Keratinocyte (primary cell): ENCODE data around the gene ZNF474. TPM values are rescaled to one million over a fixed set of nuclear protein-coding genes. Genes with fewer than 3 reads are reported as not detected.

Experiments
- DNase-seq: peaks from one replicate; pipeline ENCODE4 v3.0.0-alpha.2; 2011; ENCODE audit warnings: low read depth, missing footprints, low spot score
- FAIRE-seq: peaks from 2 replicates; lab custom pipeline; 2011; peaks lifted over from hg19 to GRCh38; lab: Jason Lieb, UNC
- H2AFZ ChIP-seq: 2 replicates; pipeline ENCODE4 v1.6.0; 2012; ENCODE audit warnings: low read length, control low read depth, inconsistent platforms; ENCODE audit not compliant: control insufficient read depth
- H3K27ac ChIP-seq: 2 replicates; pipeline ENCODE4 v1.5.1; 2011; ENCODE audit warnings: low read length; ENCODE audit not compliant: control insufficient read depth, insufficient read depth
- H3K27me3 ChIP-seq: 3 replicates; pipeline ENCODE4 v1.6.0; 2011; ENCODE audit warnings: low read length; ENCODE audit not compliant: control insufficient read depth, insufficient read depth; ENCODE audit errors: extremely low read depth
- H3K36me3 ChIP-seq, 2 experiments: 2 replicates in 1 of 2; 3 replicates in 1 of 2; pipeline ENCODE4 v1.5.1; 2011; ENCODE audit warnings: low read length in 2 of 2, mild to moderate bottlenecking in 1 of 2; ENCODE audit not compliant: control insufficient read depth in 2 of 2, insufficient read depth in 2 of 2; ENCODE audit errors: extremely low read depth in 1 of 2
- H3K4me1 ChIP-seq: 3 replicates; pipeline ENCODE4 v1.5.1; 2011; ENCODE audit warnings: low read length; ENCODE audit not compliant: control insufficient read depth, insufficient read depth; ENCODE audit errors: extremely low read depth
- H3K4me2 ChIP-seq: 3 replicates; pipeline ENCODE4 v1.6.0; 2011; ENCODE audit warnings: low read depth, low read length; ENCODE audit not compliant: control insufficient read depth, insufficient read depth; ENCODE audit errors: extremely low read depth
- H3K4me3 ChIP-seq, 3 experiments: fragments of 200-600 bp in 1 of 3; sonication (generic) in 1 of 3; 2 replicates in 2 of 3; 3 replicates in 1 of 3; pipeline ENCODE4 v1.5.1; 2011 to 2016; ENCODE audit warnings: low read length in 3 of 3, mild to moderate bottlenecking in 3 of 3, control low read depth in 2 of 3, inconsistent platforms in 1 of 3, low read depth in 1 of 3, mixed read lengths in 1 of 3, mixed run types in 1 of 3, moderate library complexity in 1 of 3; ENCODE audit not compliant: control insufficient read depth in 2 of 3, insufficient read depth in 2 of 3; ENCODE audit errors: extremely low read depth in 1 of 3
- H3K79me2 ChIP-seq: 2 replicates; pipeline ENCODE4 v1.6.0; 2012; ENCODE audit warnings: low read length; ENCODE audit not compliant: control insufficient read depth, insufficient read depth
- H3K9ac ChIP-seq: 3 replicates; pipeline ENCODE4 v1.6.0; 2011; ENCODE audit warnings: low read length; ENCODE audit not compliant: control insufficient read depth, insufficient read depth; ENCODE audit errors: extremely low read depth
- H3K9me1 ChIP-seq: 3 replicates; pipeline ENCODE4 v1.6.0; 2011; ENCODE audit warnings: low read length; ENCODE audit not compliant: control insufficient read depth, insufficient read depth; ENCODE audit errors: extremely low read depth
- H3K9me3 ChIP-seq: 2 replicates; pipeline ENCODE4 v1.5.1; 2012; ENCODE audit warnings: low read depth, low read length; ENCODE audit not compliant: control insufficient read depth
- H4K20me1 ChIP-seq: 3 replicates; pipeline ENCODE4 v1.6.0; 2011; ENCODE audit warnings: low read length; ENCODE audit not compliant: control insufficient read depth, insufficient read depth; ENCODE audit errors: extremely low read depth
- EZH2 ChIP-seq: IDR thresholded peaks from one replicate; pipeline ENCODE4 v1.6.1; 2012; ENCODE audit warnings: inconsistent platforms, mild to moderate bottlenecking, low read length, moderate library complexity
- dilution Hi-C: fragments of 300-500 bp; cut with MboI; formaldehyde crosslinking; loops from one replicate; pipeline ENCODE4 v1.7.0; 2020; ENCODE audit warnings: low sequenced_read_pairs; ENCODE audit not compliant: extremely low pct_ligation_motif_present
- polyA plus RNA-seq, 5 experiments: library from polyadenylated mRNA; depleted of rRNA in 3 of 5; stranded (reverse) in 3 of 5; stranded (forward) in 1 of 5; unstranded in 1 of 5; fragments of >200 nt; gene quantifications; 1 replicate in 1 of 5; 2 replicates in 3 of 5; 3 replicates in 1 of 5; pipeline versions ENCODE4 v1.2.1 to v1.2.3, GENCODE V29; 2011 to 2012; ENCODE audit warnings: missing spikeins in 2 of 5, low read depth in 1 of 5, low replicate concordance in 1 of 5
- TF ChIP-seq, protein P1 (sequence below), 3 experiments: IDR thresholded peaks in 1 of 3; conservative IDR thresholded peaks in 1 of 3; optimal IDR thresholded peaks in 1 of 3; 2 replicates in 2 of 3; 3 replicates in 1 of 3; pipeline versions ENCODE3 to v1.5.1; 2011; ENCODE audit warnings: low read length in 3 of 3, mild to moderate bottlenecking in 3 of 3, moderate library complexity in 2 of 3, control low read depth in 1 of 3, inconsistent platforms in 1 of 3; ENCODE audit not compliant: insufficient read depth in 2 of 3; ENCODE audit errors: extremely low read depth in 1 of 3

The ZNF474 gene
- polyA plus RNA-seq, 1 donor (not counting 4 experiments of a cell fraction or from before 2014, with no cell fraction given) = 0.05 TPM

DNA sequence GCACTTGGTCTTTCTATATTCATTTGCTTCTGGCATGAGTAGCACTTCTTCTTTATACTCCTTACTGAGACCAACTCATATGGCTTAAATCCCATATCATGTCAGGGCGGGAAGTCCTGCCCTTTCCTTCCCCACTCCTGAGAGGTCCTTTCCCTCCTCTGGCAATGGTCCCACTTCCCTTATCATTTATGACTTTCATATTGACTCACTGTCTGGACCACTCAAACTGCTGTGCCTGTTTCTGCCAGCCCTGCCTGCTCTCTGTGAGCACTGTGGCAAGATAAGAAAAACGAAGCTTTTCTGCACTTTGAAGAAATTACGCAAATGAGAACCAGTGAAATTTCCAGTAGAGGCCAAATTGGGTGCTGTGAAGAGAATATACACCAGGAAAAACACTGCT, 58.1 kb downstream of the ZNF474 start:
- no peaks in the 10 kb centered on the region for H3K36me3 ChIP-seq
- H3K9ac ChIP-seq = no peak overlapping the region
- H3K4me2 ChIP-seq = no peak overlapping the region
- H3K79me2 ChIP-seq = no peaks in the 10 kb centered on the region
- no peak overlapping the region for H2AFZ ChIP-seq
- peaks cover 23% of the 10 kb centered on the region for H3K4me1 ChIP-seq
- H3K9me1 ChIP-seq = no peaks in the 10 kb centered on the region
- no peaks in the 10 kb centered on the region for H3K27me3 ChIP-seq
- H3K9me3 ChIP-seq = no peaks in the 10 kb centered on the region
- no peak overlapping the region for H3K4me3 ChIP-seq
- no peak overlapping the region for H3K27ac ChIP-seq
- FAIRE-seq = no peak
- no peak for DNase-seq
- H4K20me1 ChIP-seq = no peaks in the 10 kb centered on the region
- dilution Hi-C loops = no loop called here
- TF ChIP-seq, protein P1, sequence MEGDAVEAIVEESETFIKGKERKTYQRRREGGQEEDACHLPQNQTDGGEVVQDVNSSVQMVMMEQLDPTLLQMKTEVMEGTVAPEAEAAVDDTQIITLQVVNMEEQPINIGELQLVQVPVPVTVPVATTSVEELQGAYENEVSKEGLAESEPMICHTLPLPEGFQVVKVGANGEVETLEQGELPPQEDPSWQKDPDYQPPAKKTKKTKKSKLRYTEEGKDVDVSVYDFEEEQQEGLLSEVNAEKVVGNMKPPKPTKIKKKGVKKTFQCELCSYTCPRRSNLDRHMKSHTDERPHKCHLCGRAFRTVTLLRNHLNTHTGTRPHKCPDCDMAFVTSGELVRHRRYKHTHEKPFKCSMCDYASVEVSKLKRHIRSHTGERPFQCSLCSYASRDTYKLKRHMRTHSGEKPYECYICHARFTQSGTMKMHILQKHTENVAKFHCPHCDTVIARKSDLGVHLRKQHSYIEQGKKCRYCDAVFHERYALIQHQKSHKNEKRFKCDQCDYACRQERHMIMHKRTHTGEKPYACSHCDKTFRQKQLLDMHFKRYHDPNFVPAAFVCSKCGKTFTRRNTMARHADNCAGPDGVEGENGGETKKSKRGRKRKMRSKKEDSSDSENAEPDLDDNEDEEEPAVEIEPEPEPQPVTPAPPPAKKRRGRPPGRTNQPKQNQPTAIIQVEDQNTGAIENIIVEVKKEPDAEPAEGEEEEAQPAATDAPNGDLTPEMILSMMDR (optimal IDR thresholded peaks at IDR 0.05 in 1 of 3, IDR thresholded peaks at IDR 0.05 in 1 of 3, conservative IDR thresholded peaks at IDR 0.05 in 1 of 3; ENCODE audit: extremely low read depth in 1 of 3, insufficient read depth in 2 of 3, low read length in 3 of 3) = no peak
- no peak for TF ChIP-seq EZH2

DNA sequence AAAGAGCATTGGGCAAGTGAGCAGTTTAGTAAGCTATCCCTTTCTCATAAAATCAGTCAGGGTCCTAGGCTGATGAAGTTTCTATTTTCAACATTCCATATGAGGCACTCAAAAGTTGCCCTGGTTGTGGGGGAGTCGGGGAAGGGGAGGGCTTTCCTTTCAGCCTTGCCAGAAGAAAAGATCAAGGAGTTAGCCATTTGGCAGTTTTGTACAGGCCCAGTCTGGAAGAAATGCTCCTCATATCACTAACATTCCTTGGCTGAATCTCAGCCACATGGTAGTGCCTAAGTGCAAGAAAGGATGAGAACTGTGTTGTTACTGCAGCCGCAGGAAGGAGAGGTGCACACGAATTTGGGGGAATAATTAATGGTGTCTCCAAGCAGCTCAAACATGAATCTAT, 60.8 kb downstream of the ZNF474 start:
- Histone ChIP-seq H3K4me2 (no peak overlapping the region), H2AFZ (no peak overlapping the region), H3K9me3 (no peaks in the 10 kb centered on the region), H4K20me1 (no peaks in the 10 kb centered on the region), H3K4me1 (peaks cover 6% of the 10 kb centered on the region), H3K36me3 (no peaks in the 10 kb centered on the region), H3K9me1 (no peaks in the 10 kb centered on the region), H3K79me2 (no peaks in the 10 kb centered on the region), H3K27ac (no peak overlapping the region), H3K4me3 (no peak overlapping the region), H3K9ac (no peak overlapping the region), H3K27me3 (no peaks in the 10 kb centered on the region)
- TF ChIP-seq, protein P1 (optimal IDR thresholded peaks at IDR 0.05 in 1 of 3, IDR thresholded peaks at IDR 0.05 in 1 of 3, conservative IDR thresholded peaks at IDR 0.05 in 1 of 3; ENCODE audit: extremely low read depth in 1 of 3, insufficient read depth in 2 of 3, low read length in 3 of 3) = no peak
- TF ChIP-seq EZH2 = no peak
- no peak for FAIRE-seq
- DNase-seq = no peak
- dilution Hi-C loops = no loop called here
